AG04450 (cell line): ENCODE data around the gene P2RX6. TPM values are rescaled to one million over a fixed set of nuclear protein-coding genes. Genes with fewer than 3 reads are reported as not detected.

Source experiments
- CTCF ChIA-PET: fragments of 300-600, 350-600 bp; formaldehyde crosslinking; extraction: SDS; loops from one replicate; lab custom pipeline; 2022; ENCODE audit warnings: antibody characterized with exemption, inconsistent platforms; lab: Charles Lee
- POLR2A ChIA-PET: fragments of 350-600 bp; formaldehyde crosslinking; extraction: SDS; loops from one replicate; lab custom pipeline; 2021; ENCODE audit warnings: antibody characterized with exemption, inconsistent platforms; lab: Yijun Ruan, JAX
- DNase-seq: peaks from one replicate; pipeline ENCODE4 v3.0.0-alpha.2; 2011; ENCODE audit warnings: low read depth, low spot score
- H3K27ac ChIP-seq: one replicate; pipeline ENCODE4 v1.5.1; 2012; ENCODE audit warnings: low read depth, low read length, control low read depth
- H3K27me3 ChIP-seq: one replicate; pipeline ENCODE4 v1.6.0; 2012; ENCODE audit warnings: low read length; ENCODE audit not compliant: control insufficient read depth, insufficient read depth
- H3K4me3 ChIP-seq: 2 replicates; pipeline ENCODE4 v1.5.1; 2011; ENCODE audit warnings: mild to moderate bottlenecking, low read depth, low read length, control low read depth
- H3K9me3 ChIP-seq: 2 replicates; pipeline ENCODE4 v1.5.1; 2012; ENCODE audit warnings: low read length; ENCODE audit not compliant: control insufficient read depth, insufficient read depth
- polyA plus RNA-seq: library from polyadenylated mRNA; depleted of rRNA; stranded (reverse); fragments of >200 nt; gene quantifications from 2 replicates; pipeline ENCODE4 v1.2.3, GENCODE V29; 2011
- TF ChIP-seq, protein P1 (sequence below): IDR thresholded peaks from 2 replicates; pipeline ENCODE4 v1.5.1; 2011; ENCODE audit warnings: low read depth, low read length, control low read depth, inconsistent platforms

The P2RX6 gene
- polyA plus RNA-seq, 1 experiment = 1.7 TPM

DNA sequence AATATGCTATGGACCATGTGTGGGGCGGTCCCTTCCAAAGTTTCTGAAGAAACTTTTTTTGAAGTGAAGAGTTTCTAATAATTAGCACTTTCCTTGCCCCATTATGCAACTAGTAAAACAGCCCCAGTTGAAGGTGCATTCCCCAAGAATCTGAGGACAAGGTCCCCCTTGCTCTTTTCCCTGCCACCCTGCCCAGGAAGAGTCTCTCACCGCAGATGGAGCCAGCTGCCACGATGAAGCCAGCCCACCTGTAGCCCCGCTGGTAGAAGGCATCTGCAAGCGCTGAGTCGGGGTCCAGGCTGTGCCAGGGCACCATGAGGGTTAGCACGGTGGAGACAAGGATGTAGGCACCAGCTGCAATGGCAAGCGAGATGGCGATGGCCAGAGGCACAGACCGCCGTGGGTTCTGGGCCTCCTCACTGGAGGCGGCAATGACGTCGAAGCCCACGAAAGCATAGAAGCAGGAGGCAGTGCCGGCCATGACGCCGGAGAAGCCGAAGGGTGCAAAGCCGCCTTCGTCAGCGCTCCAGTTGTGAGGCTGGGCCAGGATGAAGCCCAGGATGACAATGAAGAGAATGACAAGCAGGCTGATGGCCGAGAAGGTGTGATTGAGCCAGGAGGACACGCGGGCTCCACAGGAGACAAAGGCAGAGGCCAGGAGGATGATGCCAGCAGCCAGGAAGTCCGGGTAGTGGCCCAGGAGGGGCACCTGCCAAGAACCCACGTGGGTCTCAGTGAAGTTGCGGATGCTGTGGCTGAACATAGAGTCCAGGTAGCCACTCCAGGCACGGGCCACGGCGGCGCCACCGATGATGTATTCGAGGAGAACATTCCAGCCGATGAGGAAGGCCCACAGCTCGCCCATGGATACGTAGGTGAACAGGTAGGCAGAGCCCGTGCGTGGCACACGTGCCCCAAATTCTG, 15.9 kb downstream of the P2RX6 start:
- ChIA-PET CTCF (no interaction called here), POLR2A (no interaction called here)
- DNase-seq = no peak
- peaks cover 23% of the 10 kb centered on the region for H3K27me3 ChIP-seq
- peaks cover 2% of the 10 kb centered on the region; the same call in 1 of the 2 replicates for H3K9me3 ChIP-seq
- H3K4me3 ChIP-seq = no peak overlapping the region
- TF ChIP-seq, protein P1, sequence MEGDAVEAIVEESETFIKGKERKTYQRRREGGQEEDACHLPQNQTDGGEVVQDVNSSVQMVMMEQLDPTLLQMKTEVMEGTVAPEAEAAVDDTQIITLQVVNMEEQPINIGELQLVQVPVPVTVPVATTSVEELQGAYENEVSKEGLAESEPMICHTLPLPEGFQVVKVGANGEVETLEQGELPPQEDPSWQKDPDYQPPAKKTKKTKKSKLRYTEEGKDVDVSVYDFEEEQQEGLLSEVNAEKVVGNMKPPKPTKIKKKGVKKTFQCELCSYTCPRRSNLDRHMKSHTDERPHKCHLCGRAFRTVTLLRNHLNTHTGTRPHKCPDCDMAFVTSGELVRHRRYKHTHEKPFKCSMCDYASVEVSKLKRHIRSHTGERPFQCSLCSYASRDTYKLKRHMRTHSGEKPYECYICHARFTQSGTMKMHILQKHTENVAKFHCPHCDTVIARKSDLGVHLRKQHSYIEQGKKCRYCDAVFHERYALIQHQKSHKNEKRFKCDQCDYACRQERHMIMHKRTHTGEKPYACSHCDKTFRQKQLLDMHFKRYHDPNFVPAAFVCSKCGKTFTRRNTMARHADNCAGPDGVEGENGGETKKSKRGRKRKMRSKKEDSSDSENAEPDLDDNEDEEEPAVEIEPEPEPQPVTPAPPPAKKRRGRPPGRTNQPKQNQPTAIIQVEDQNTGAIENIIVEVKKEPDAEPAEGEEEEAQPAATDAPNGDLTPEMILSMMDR = no peak
- no peak overlapping the region for H3K27ac ChIP-seq

DNA sequence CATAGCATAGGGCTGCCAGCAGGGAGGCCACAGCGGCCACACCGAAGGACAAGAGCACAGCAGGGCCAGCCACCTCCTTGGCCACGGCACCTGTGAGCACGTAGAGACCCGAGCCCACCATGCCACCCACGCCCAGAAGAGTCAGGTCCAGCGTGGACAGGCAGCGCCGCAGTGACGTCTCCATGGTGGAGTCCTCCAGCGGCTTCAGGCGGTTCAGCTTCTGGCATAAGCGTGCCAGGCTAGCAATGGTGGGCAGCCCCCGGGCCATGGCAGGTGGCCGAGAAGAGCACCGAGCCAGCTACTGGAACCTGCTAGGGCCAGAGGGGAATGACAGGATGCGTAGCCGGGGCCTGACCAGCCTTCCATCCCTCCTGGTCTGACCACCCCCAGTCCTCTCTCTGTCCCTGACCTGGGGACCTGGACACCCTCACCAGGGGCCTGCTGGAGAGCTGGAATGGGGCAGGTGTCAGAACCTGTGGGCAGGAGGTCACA, 16.6 kb downstream of the P2RX6 start:
- H3K27ac ChIP-seq = no peak overlapping the region
- peaks cover 23% of the 10 kb centered on the region for H3K27me3 ChIP-seq
- POLR2A ChIA-PET = no interaction called here
- TF ChIP-seq, protein P1 = no peak
- DNase-seq = no peak
- CTCF ChIA-PET = no interaction called here
- H3K9me3 ChIP-seq = no peaks in the 10 kb centered on the region; the same call in 1 of the 2 replicates
- H3K4me3 ChIP-seq = no peak overlapping the region; the same call in 1 of the 2 replicates

DNA sequence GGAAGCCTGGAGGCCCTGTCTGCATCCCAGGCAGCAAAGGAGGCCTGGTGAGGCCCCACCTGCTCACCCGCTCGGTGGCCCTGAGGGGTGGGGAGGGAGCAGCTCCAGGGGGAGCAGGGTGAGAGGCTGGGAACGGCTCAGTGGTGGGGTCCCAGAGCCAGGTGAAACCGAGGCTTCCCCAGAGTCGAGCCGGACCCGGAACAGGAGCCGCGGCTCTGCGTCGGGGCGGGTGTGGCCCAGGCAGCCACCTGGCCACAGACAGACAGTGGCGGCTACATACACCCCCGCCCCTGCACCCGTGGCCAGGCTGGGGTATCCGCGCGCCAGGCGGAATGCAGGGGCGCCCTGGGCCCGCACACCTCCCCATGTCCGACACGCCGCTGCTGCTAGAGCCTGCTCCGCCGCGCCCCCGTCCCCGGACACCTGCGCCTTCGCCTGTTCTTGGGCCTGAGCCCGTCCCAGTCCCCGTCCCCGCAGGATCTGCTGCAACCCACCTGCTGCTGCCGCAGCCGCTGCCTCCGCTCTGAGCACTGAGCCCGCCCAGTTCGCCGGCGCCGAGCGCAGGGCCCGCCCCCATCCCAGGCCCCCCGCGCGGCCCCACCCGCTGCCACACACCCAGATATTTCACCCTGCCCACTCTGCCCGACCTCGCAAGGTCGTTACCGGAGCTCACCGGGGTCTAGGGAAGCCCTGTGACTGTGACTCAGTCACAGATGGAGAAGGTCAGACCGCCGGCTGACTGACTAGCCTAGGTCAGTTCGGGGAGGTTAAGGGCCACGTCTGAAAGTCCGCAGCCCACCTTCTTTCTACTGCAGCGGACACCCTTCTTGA, 17.3 kb downstream of the P2RX6 start, which contains the start of gene SLC7A4:
Gene SLC7A4, minus strand, starts transcription at position 525 of the 831 bp plus-strand sequence. CDS start 749 bp downstream, outside the sequence.
- peaks cover 23% of the 10 kb centered on the region for H3K27me3 ChIP-seq
- no peaks in the 10 kb centered on the region; the same call in 1 of the 2 replicates for H3K9me3 ChIP-seq
- H3K4me3 ChIP-seq = peak within 1 kb of the TSS; percentile 25
- CTCF ChIA-PET = no interaction called here
- POLR2A ChIA-PET = no interaction called here
- no peak for DNase-seq
- H3K27ac ChIP-seq = no peak within 1 kb of the TSS
- TF ChIP-seq, protein P1 = no peak

DNA sequence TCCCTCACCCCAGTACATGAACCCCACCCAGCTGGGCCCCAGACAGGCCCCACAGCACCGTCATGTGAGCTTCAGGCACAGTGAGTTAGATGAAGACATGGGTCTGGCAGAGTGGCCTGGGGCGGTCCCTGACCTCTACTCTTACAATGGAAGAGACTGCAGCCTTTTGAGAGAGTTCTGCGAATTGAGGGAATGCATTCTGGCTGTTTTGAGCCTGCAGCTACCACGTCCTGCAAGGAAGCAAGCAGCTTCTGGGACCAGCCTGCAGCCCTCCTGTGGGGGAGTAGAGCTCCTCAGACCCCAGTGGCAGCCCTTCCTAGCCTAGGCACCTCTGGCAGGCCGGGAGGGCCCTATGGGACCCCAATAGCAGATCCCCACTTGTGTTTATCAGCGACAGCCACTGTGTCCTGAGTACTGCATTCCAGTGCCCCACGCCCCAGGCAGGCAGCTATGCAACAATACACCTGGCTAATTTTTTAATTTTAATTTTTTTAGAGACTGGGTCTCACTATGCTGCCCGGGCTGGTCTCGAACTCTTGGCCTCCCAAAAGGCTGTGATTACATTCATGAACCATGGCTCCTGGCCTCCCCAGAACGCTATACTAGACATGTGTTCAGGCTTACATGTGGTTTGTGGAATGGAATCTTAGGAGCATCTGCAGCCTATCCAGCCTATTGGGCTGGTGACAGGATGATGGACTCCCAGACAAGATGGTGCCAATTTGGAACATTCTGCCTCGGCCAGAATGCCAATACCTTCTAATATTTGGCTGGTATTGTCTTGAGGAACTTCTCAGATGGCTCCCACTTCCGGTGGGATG, 18.1 kb downstream of the P2RX6 start:
- H3K27me3 ChIP-seq = peaks cover 23% of the 10 kb centered on the region
- TF ChIP-seq, protein P1 = no peak
- DNase-seq = no peak
- no peaks in the 10 kb centered on the region; the same call in 1 of the 2 replicates for H3K9me3 ChIP-seq
- ChIA-PET CTCF (no interaction called here), POLR2A (no interaction called here)
- no peak overlapping the region for H3K4me3 ChIP-seq
- H3K27ac ChIP-seq = no peak overlapping the region
